Endothelial cell of umbilical vein (primary cell): ENCODE results near the gene ECHDC1. TPM values are rescaled to one million over a fixed set of nuclear protein-coding genes. Genes with fewer than 3 reads are reported as not detected.

ENCODE experiments used
- BruUV-seq: library from RNA; stranded (reverse); fragments of 400-500 nt; replicated peaks from 2 replicates; lab custom pipeline; 2021; lab: Mats Ljungman, UMichigan
- CTCF ChIA-PET: fragments of 300-600, 350-600 bp; sonication (Branson Sonifier 250); formaldehyde crosslinking; loops from one replicate; lab custom pipeline; 2021; ENCODE audit warnings: antibody characterized with exemption, inconsistent platforms; lab: Charles Lee
- POLR2A ChIA-PET: fragments of 300-600, 350-600 bp; sonication (Branson Sonifier 250); formaldehyde crosslinking; loops from one replicate; lab custom pipeline; 2021; ENCODE audit warnings: antibody characterized with exemption, inconsistent platforms; lab: Charles Lee
- DNase-seq: peaks from one replicate; pipeline ENCODE4 v3.0.0-alpha.2; 2011; ENCODE audit warnings: low read depth, low spot score
- FAIRE-seq: peaks from 2 replicates; lab custom pipeline; 2011; peaks lifted over from hg19 to GRCh38; lab: Jason Lieb, UNC
- H2AFZ ChIP-seq: 2 replicates; pipeline ENCODE4 v1.6.0; 2012; ENCODE audit warnings: low read depth, low read length, control low read depth, inconsistent platforms
- H3K27ac ChIP-seq: 2 replicates; pipeline ENCODE4 v1.5.1; 2011; ENCODE audit warnings: low read depth, mild to moderate bottlenecking, control low read depth, low read length, moderate library complexity; ENCODE audit not compliant: insufficient read depth
- H3K27me3 ChIP-seq, 2 experiments: 2 replicates each; pipeline versions ENCODE4 v1.6.0 to v1.6.1; 2011; ENCODE audit warnings: low read length in 2 of 2, mixed read lengths in 1 of 2; ENCODE audit not compliant: control insufficient read depth in 2 of 2, insufficient read depth in 2 of 2
- H3K36me3 ChIP-seq, 2 experiments: 2 replicates in 1 of 2; 3 replicates in 1 of 2; pipeline ENCODE4 v1.5.1; 2011; ENCODE audit warnings: low read length in 2 of 2, mild to moderate bottlenecking in 1 of 2, moderate library complexity in 1 of 2; ENCODE audit not compliant: control insufficient read depth in 2 of 2, insufficient read depth in 2 of 2; ENCODE audit errors: extremely low read depth in 1 of 2
- H3K4me1 ChIP-seq: 3 replicates; pipeline ENCODE4 v1.5.1; 2011; ENCODE audit warnings: mild to moderate bottlenecking, low read length; ENCODE audit not compliant: control insufficient read depth, insufficient read depth; ENCODE audit errors: extremely low read depth
- H3K4me2 ChIP-seq: 2 replicates; pipeline ENCODE4 v1.6.1; 2011; ENCODE audit warnings: low read length, control low read depth, mixed read lengths; ENCODE audit not compliant: insufficient read depth
- H3K4me3 ChIP-seq, 3 experiments: fragments of 200-600 bp in 1 of 3; sonication (generic), shearing (Covaris generic) in 1 of 3; replicated peaks in 1 of 3; 2 replicates each; pipeline ENCODE4 v1.5.1; 2011 to 2016; ENCODE audit warnings: control low read depth in 3 of 3, low read length in 3 of 3, mild to moderate bottlenecking in 2 of 3, inconsistent platforms in 1 of 3, low read depth in 1 of 3, moderate library complexity in 1 of 3; ENCODE audit not compliant: insufficient read depth in 1 of 3
- H3K79me2 ChIP-seq: 2 replicates; pipeline ENCODE4 v1.6.0; 2012; ENCODE audit warnings: low read length, inconsistent platforms; ENCODE audit not compliant: control insufficient read depth, insufficient read depth
- H3K9ac ChIP-seq: replicated peaks from 2 replicates; pipeline ENCODE3; 2011; ENCODE audit warnings: low read length, control low read depth; ENCODE audit not compliant: insufficient read depth; ENCODE audit errors: extremely low read depth
- H3K9me1 ChIP-seq: replicated peaks from 3 replicates; pipeline ENCODE4 v1.6.0; 2011; ENCODE audit warnings: mild to moderate bottlenecking, low read length; ENCODE audit not compliant: control insufficient read depth, insufficient read depth; ENCODE audit errors: extremely low read depth
- H3K9me3 ChIP-seq: replicated peaks from 2 replicates; pipeline ENCODE4 v1.5.1; 2012; ENCODE audit warnings: low read length, inconsistent platforms; ENCODE audit not compliant: control insufficient read depth, insufficient read depth
- H4K20me1 ChIP-seq: replicated peaks from 2 replicates; pipeline ENCODE3; 2011; ENCODE audit warnings: mild to moderate bottlenecking, low read length; ENCODE audit not compliant: control insufficient read depth, insufficient read depth; ENCODE audit errors: extremely low read depth
- CTCF ChIP-seq, 2 donors: IDR thresholded peaks; 1 replicate in 1 of 2; 2 replicates in 1 of 2; pipeline ENCODE4 v1.5.1; 2011; ENCODE audit warnings: low read length in 2 of 2, mild to moderate bottlenecking in 2 of 2, moderate library complexity in 2 of 2, control low read depth in 1 of 2, inconsistent platforms in 1 of 2, low read depth in 1 of 2; ENCODE audit not compliant: insufficient read depth in 1 of 2; ENCODE audit errors: extremely low read depth in 1 of 2
- EZH2 ChIP-seq: IDR thresholded peaks from 2 replicates; pipeline ENCODE4 v1.6.1; 2012; ENCODE audit warnings: borderline replicate concordance, low read depth, mild to moderate bottlenecking, moderate library complexity, low read length, inconsistent platforms; ENCODE audit not compliant: severe bottlenecking
- FOS ChIP-seq: IDR thresholded peaks from 2 replicates; pipeline ENCODE4 v1.6.1; 2011; ENCODE audit warnings: mild to moderate bottlenecking, low read length, moderate library complexity, borderline replicate concordance; ENCODE audit not compliant: insufficient read depth
- GATA2 ChIP-seq: IDR thresholded peaks from 2 replicates; pipeline ENCODE4 v1.7.0; 2011; ENCODE audit warnings: low read depth, mild to moderate bottlenecking, moderate library complexity, mixed read lengths, low read length; ENCODE audit not compliant: insufficient read length, insufficient read depth
- JUN ChIP-seq: IDR thresholded peaks from 2 replicates; pipeline ENCODE4 v1.6.1; 2011; ENCODE audit warnings: borderline replicate concordance, low read depth; ENCODE audit not compliant: insufficient read length, insufficient read depth
- MAX ChIP-seq: IDR thresholded peaks from 2 replicates; pipeline ENCODE4 v1.6.1; 2011; ENCODE audit not compliant: insufficient read depth, insufficient read length
- MYC ChIP-seq: IDR thresholded peaks from one replicate; pipeline ENCODE4 v1.6.1; 2011; ENCODE audit warnings: mild to moderate bottlenecking, low read depth, low read length
- POLR2A ChIP-seq: IDR thresholded peaks from 2 replicates; pipeline ENCODE4 v1.6.1; 2012; ENCODE audit warnings: low read depth, mild to moderate bottlenecking, control low read depth, low read length
- POLR2AphosphoS5 ChIP-seq: IDR thresholded peaks from 2 replicates; pipeline ENCODE4 v1.6.1; 2012; ENCODE audit warnings: low read depth, mild to moderate bottlenecking, control low read depth, low read length, moderate library complexity; ENCODE audit not compliant: insufficient read depth
- dilution Hi-C: fragments of 300-500 bp; cut with MboI; formaldehyde crosslinking; loops from one replicate; pipeline ENCODE4 v1.15.0; 2019; ENCODE audit warnings: low sequenced_read_pairs; ENCODE audit not compliant: extremely low pct_ligation_motif_present
- intact Hi-C: fragments of 100-400 bp; cut with micrococcal nuclease; formaldehyde crosslinking; loops from one replicate; pipeline ENCODE4 v1.10.0; 2022
- polyA plus RNA-seq, 4 experiments: library from polyadenylated mRNA; depleted of rRNA in 3 of 4; stranded (reverse) in 3 of 4; unstranded in 1 of 4; fragments of >200 nt; gene quantifications; 2 replicates each; pipeline versions ENCODE4 v1.2.1 to v1.2.3, GENCODE V29; 2011 to 2012; ENCODE audit warnings: missing spikeins in 1 of 4
- total RNA-seq: library from RNA; stranded (reverse); gene quantifications from 2 replicates; pipeline ENCODE4 v1.2.3, GENCODE V29; 2021

Gene ECHDC1
- total and polyA plus RNA-seq, 2 donors (not counting 3 experiments of a cell fraction or from before 2014, with no cell fraction given), result 8.1 to 36.8 TPM

DNA sequence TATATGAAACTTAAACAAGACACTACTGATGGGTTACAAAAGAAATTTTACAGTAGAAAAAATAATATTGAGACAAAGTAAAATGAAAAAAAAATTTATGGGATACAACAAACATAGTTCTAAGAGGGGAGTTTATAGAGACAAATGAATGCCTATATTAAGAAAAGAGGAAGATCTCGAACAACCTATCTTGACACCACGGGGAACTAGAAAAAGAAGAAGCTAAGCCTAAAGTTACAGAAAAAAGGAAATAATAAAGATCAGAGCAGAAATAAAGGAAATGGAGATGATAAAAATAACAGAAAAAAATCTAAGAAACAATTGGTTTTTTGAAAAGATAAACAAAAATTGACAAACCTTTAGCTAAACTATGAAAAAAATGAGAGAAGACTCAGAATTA lies 9.1 kb upstream of the ECHDC1 start:
- dilution Hi-C loops, result no loop called here
- no peak overlapping the region for H3K4me2 ChIP-seq
- no peaks in the 10 kb centered on the region for H3K9me3 ChIP-seq
- H2AFZ ChIP-seq, result no peak overlapping the region
- no peaks in the 10 kb centered on the region for H3K36me3 ChIP-seq
- H3K27ac ChIP-seq, result no peak overlapping the region
- BruUV-seq, result no TSS peak
- no peak overlapping the region for H3K9ac ChIP-seq
- no peaks in the 10 kb centered on the region for H3K27me3 ChIP-seq
- no peaks in the 10 kb centered on the region for H4K20me1 ChIP-seq
- DNase-seq (no peak), FAIRE-seq (no peak)
- H3K9me1 ChIP-seq, result no peaks in the 10 kb centered on the region
- ChIA-PET CTCF (no interaction called here), POLR2A (no interaction called here)
- H3K4me3 ChIP-seq, result no peak overlapping the region
- H3K79me2 ChIP-seq, result no peaks in the 10 kb centered on the region
- no peaks in the 10 kb centered on the region for H3K4me1 ChIP-seq
- TF ChIP-seq POLR2A (no peak), POLR2AphosphoS5 (no peak), MAX (no peak), EZH2 (no peak), JUN (no peak), MYC (no peak), GATA2 (no peak), FOS (no peak), CTCF (IDR thresholded peaks at IDR 0.05; ENCODE audit: extremely low read depth in 1 of 2, insufficient read depth in 1 of 2, low read depth in 1 of 2, low read length in 2 of 2) (no peak)
- intact Hi-C loops, result no loop called here
